Gastrocnemius medialis (tissue), 4 donors: ENCODE data around the gene ERCC6L2.

Experiments used
- POLR2A ChIP-seq, 2 donors: fragments of 450-650 bp; IDR thresholded peaks; one replicate each; pipeline ENCODE4 v1.6.1; 2017; ENCODE audit warnings: antibody characterized with exemption in 2 of 2, mild to moderate bottlenecking in 2 of 2, moderate library complexity in 2 of 2
- TF ChIP-seq, protein P1 (sequence below), 5 experiments: fragments of 450-650 bp in 3 of 5; fragments of 200-600 bp in 2 of 5; sonication (generic) in 2 of 5; IDR thresholded peaks in 4 of 5; conservative IDR thresholded peaks in 1 of 5; 1 replicate in 4 of 5; 2 replicates in 1 of 5; pipeline ENCODE4 v1.5.1; 2016 to 2019; ENCODE audit warnings: antibody characterized with exemption in 5 of 5, mild to moderate bottlenecking in 3 of 5, moderate library complexity in 3 of 5

- TF ChIP-seq, protein P1, sequence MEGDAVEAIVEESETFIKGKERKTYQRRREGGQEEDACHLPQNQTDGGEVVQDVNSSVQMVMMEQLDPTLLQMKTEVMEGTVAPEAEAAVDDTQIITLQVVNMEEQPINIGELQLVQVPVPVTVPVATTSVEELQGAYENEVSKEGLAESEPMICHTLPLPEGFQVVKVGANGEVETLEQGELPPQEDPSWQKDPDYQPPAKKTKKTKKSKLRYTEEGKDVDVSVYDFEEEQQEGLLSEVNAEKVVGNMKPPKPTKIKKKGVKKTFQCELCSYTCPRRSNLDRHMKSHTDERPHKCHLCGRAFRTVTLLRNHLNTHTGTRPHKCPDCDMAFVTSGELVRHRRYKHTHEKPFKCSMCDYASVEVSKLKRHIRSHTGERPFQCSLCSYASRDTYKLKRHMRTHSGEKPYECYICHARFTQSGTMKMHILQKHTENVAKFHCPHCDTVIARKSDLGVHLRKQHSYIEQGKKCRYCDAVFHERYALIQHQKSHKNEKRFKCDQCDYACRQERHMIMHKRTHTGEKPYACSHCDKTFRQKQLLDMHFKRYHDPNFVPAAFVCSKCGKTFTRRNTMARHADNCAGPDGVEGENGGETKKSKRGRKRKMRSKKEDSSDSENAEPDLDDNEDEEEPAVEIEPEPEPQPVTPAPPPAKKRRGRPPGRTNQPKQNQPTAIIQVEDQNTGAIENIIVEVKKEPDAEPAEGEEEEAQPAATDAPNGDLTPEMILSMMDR (IDR thresholded peaks at IDR 0.05 in 4 of 5, conservative IDR thresholded peaks at IDR 0.05 in 1 of 5), result no peak
- no peak for TF ChIP-seq POLR2A (IDR thresholded peaks at IDR 0.05)
These were observed 49.2 kb upstream of the ERCC6L2 start for GRCh38 chr9:95826183-95826838.
